Osteocyte (in vitro differentiated cells): ENCODE results near the gene IFT57. TPM values are rescaled to one million over a fixed set of nuclear protein-coding genes. Genes with fewer than 3 reads are reported as not detected.

ENCODE experiments used
- DNase-seq: peaks from one replicate; pipeline ENCODE4 v3.0.0; 2021; ENCODE audit warnings: mixed read lengths; ENCODE audit not compliant: unreplicated experiment; ENCODE audit errors: extremely low spot score
- H3K27ac Mint-ChIP-seq: one replicate; pipeline ENCODE4 v1.8.0; 2021; ENCODE audit warnings: mild to moderate bottlenecking, mixed read lengths; ENCODE audit not compliant: unreplicated experiment
- H3K27me3 Mint-ChIP-seq: one replicate; pipeline ENCODE4 v1.8.0; 2021; ENCODE audit warnings: mixed read lengths; ENCODE audit not compliant: unreplicated experiment
- H3K36me3 Mint-ChIP-seq: one replicate; pipeline ENCODE4 v1.8.0; 2021; ENCODE audit warnings: mixed read lengths; ENCODE audit not compliant: unreplicated experiment
- H3K4me1 Mint-ChIP-seq: one replicate; pipeline ENCODE4 v1.8.0; 2021; ENCODE audit warnings: mixed read lengths; ENCODE audit not compliant: unreplicated experiment
- H3K4me3 Mint-ChIP-seq: one replicate; pipeline ENCODE4 v1.8.0; 2021; ENCODE audit warnings: mild to moderate bottlenecking, moderate library complexity, mixed read lengths; ENCODE audit not compliant: unreplicated experiment
- H3K9me3 Mint-ChIP-seq: one replicate; pipeline ENCODE4 v1.8.0; 2021; ENCODE audit warnings: mixed read lengths; ENCODE audit not compliant: unreplicated experiment
- CTCF ChIP-seq: fragments of 200-600 bp; sonication (generic); IDR thresholded peaks from 2 replicates; pipeline ENCODE4 v1.5.0; 2021; ENCODE audit warnings: antibody characterized with exemption, mild to moderate bottlenecking, moderate library complexity
- total RNA-seq: library from RNA; stranded (reverse); gene quantifications from 2 replicates; pipeline ENCODE4 v1.2.1, GENCODE V29; 2021

The IFT57 gene
- total RNA-seq, 1 donor from 2014 or later = 32.2 TPM

GRCh38 chr3:108200024-108200423 is 22.2 kb downstream of the IFT57 start:
- H3K27ac Mint-ChIP-seq = no peak overlapping the region
- H3K9me3 Mint-ChIP-seq = peaks cover 7% of the 10 kb centered on the region

GRCh38 chr3:108191394-108191793 is 30.8 kb downstream of the IFT57 start:
- TF ChIP-seq CTCF = no peak
- H3K36me3 Mint-ChIP-seq = peaks cover 31% of the 10 kb centered on the region
- no peak for DNase-seq
- H3K9me3 Mint-ChIP-seq = peaks cover 12% of the 10 kb centered on the region
- H3K27me3 Mint-ChIP-seq = no peaks in the 10 kb centered on the region
- H3K27ac Mint-ChIP-seq = no peak overlapping the region
- peaks cover 2% of the 10 kb centered on the region for H3K4me1 Mint-ChIP-seq
- H3K4me3 Mint-ChIP-seq = no peak overlapping the region

More at GRCh38 chr3:108200024-108200423, 22.2 kb downstream of the IFT57 start:
- DNase-seq = no peak
- peaks cover 11% of the 10 kb centered on the region for H3K36me3 Mint-ChIP-seq
- no peak overlapping the region for H3K4me3 Mint-ChIP-seq
- no peak for TF ChIP-seq CTCF
- H3K4me1 Mint-ChIP-seq = peaks cover 3% of the 10 kb centered on the region
- H3K27me3 Mint-ChIP-seq = no peaks in the 10 kb centered on the region

GRCh38 chr3:108190346-108190745 is 31.9 kb downstream of the IFT57 start:
- Mint-ChIP-seq H3K4me3 (no peak overlapping the region), H3K27me3 (no peaks in the 10 kb centered on the region)
- DNase-seq = no peak

GRCh38 chr3:108189440-108189839 is 32.8 kb downstream of the IFT57 start:
- Mint-ChIP-seq H3K9me3 (peaks cover 5% of the 10 kb centered on the region), H3K27ac (no peak overlapping the region), H3K36me3 (peaks cover 36% of the 10 kb centered on the region), H3K4me1 (peaks cover 2% of the 10 kb centered on the region), H3K4me3 (no peak overlapping the region), H3K27me3 (no peaks in the 10 kb centered on the region)
- DNase-seq = no peak
- no peak for TF ChIP-seq CTCF

More at GRCh38 chr3:108190346-108190745, 31.9 kb downstream of the IFT57 start:
- H3K36me3 Mint-ChIP-seq = peaks cover 36% of the 10 kb centered on the region
- H3K4me1 Mint-ChIP-seq = peaks cover 2% of the 10 kb centered on the region
- H3K27ac Mint-ChIP-seq = no peak overlapping the region
- H3K9me3 Mint-ChIP-seq = peaks cover 8% of the 10 kb centered on the region
- TF ChIP-seq CTCF = no peak

GRCh38 chr3:108185536-108185935 is 36.7 kb downstream of the IFT57 start:
- TF ChIP-seq CTCF = no peak
- H3K36me3 Mint-ChIP-seq = peaks cover 27% of the 10 kb centered on the region
- H3K27me3 Mint-ChIP-seq = no peaks in the 10 kb centered on the region
- peaks cover 4% of the 10 kb centered on the region for H3K4me1 Mint-ChIP-seq
- H3K9me3 Mint-ChIP-seq = peaks cover 5% of the 10 kb centered on the region
- no peak overlapping the region for H3K27ac Mint-ChIP-seq
- no peak overlapping the region for H3K4me3 Mint-ChIP-seq
- no peak for DNase-seq
